HL-60 (cell line): ENCODE data around the gene DHRS13.

Source experiments
- DNase-seq, 2 experiments: peaks; one replicate each; pipeline ENCODE4 v3.0.0-alpha.2; 2010 to 2020; ENCODE audit warnings: low read depth in 1 of 2, low spot score in 1 of 2
- H3K27ac ChIP-seq: fragments of 250-450 bp; sonication (Bioruptor Pico); replicated peaks from 2 replicates; pipeline ENCODE4 v1.5.1; 2020; ENCODE audit warnings: mild to moderate bottlenecking, moderate library complexity
- H3K27me3 ChIP-seq: fragments of 250-450 bp; sonication (Bioruptor Pico); 2 replicates; pipeline ENCODE4 v1.5.1; 2021; ENCODE audit warnings: mild to moderate bottlenecking, moderate library complexity; ENCODE audit not compliant: insufficient read depth, poor library complexity, severe bottlenecking
- H3K4me3 ChIP-seq: replicated peaks from 2 replicates; pipeline ENCODE4 v1.5.1; 2011; ENCODE audit warnings: mild to moderate bottlenecking, control low read depth, low read length; ENCODE audit not compliant: insufficient read depth
- CTCF ChIP-seq: IDR thresholded peaks from one replicate; pipeline ENCODE4 v1.5.1; 2011; ENCODE audit warnings: low read length, control low read depth, inconsistent platforms; ENCODE audit not compliant: insufficient read depth
- GABPA ChIP-seq: IDR thresholded peaks from 2 replicates; pipeline ENCODE4 v1.6.1; 2012; ENCODE audit warnings: low read depth
- POLR2AphosphoS5 ChIP-seq: IDR thresholded peaks from 2 replicates; pipeline ENCODE4 v1.6.1; 2012; ENCODE audit warnings: low read depth
- REST ChIP-seq: IDR thresholded peaks from 2 replicates; pipeline ENCODE4 v1.6.1; 2012; ENCODE audit warnings: low read depth; ENCODE audit not compliant: insufficient replicate concordance
- SPI1 ChIP-seq: IDR thresholded peaks from 2 replicates; pipeline ENCODE4 v1.6.1; 2012; ENCODE audit warnings: low read depth, mild to moderate bottlenecking, borderline replicate concordance

Gene DHRS13

GRCh38 chr17:28864991-28865849 lies 37.7 kb downstream of the DHRS13 start:
- H3K4me3 ChIP-seq = no peak overlapping the region
- H3K27me3 ChIP-seq = no peaks in the 10 kb centered on the region
- H3K27ac ChIP-seq = peak overlapping the region; percentile 16; the same call in 1 of the 2 replicates
- no peak for DNase-seq
- TF ChIP-seq GABPA (no peak), CTCF (no peak), POLR2AphosphoS5 (no peak), REST (no peak), SPI1 (no peak)

- DNase-seq = no peak
- Histone ChIP-seq H3K4me3 (no peak overlapping the region), H3K27me3 (no peaks in the 10 kb centered on the region), H3K27ac (no peak overlapping the region)
- TF ChIP-seq POLR2AphosphoS5 = no peak
- TF ChIP-seq REST = no peak
- no peak for TF ChIP-seq CTCF
- TF ChIP-seq GABPA = no peak
- TF ChIP-seq SPI1 = no peak
Measured at GRCh38 chr17:28863953-28864352, 38.9 kb downstream of the DHRS13 start.

GRCh38 chr17:28862561-28862960 lies 40.3 kb downstream of the DHRS13 start:
- no peak for DNase-seq
- Histone ChIP-seq H3K4me3 (no peak overlapping the region), H3K27ac (no peak overlapping the region), H3K27me3 (no peaks in the 10 kb centered on the region)
- TF ChIP-seq CTCF (no peak), REST (no peak), SPI1 (no peak), POLR2AphosphoS5 (no peak), GABPA (no peak)
